Ramos (cell line): ENCODE data around the gene ROBO2.

Experiments used
- in situ Hi-C: fragments of 300-500 bp; cut with MboI; formaldehyde crosslinking; loops from one replicate; pipeline ENCODE4 v1.14.3; 2022; ENCODE audit warnings: low sequenced_read_pairs; ENCODE audit not compliant: unreplicated experiment

Gene ROBO2

GRCh38 chr3:77182341-77182740 is 142.4 kb downstream of the ROBO2 start:
- in situ Hi-C loops = no loop called here

GRCh38 chr3:77186319-77186718 is 146.4 kb downstream of the ROBO2 start:
- in situ Hi-C loops = no loop called here

GRCh38 chr3:77186728-77187127 is 146.8 kb downstream of the ROBO2 start:
- in situ Hi-C loops = no loop called here

GRCh38 chr3:77188210-77188609 is 148.3 kb downstream of the ROBO2 start:
- in situ Hi-C loops = no loop called here

- in situ Hi-C loops = no loop called here
Observed at GRCh38 chr3:77189258-77189657, 149.4 kb downstream of the ROBO2 start.

GRCh38 chr3:77189684-77190083 is 149.8 kb downstream of the ROBO2 start:
- in situ Hi-C loops = no loop called here

GRCh38 chr3:77190374-77190773 is 150.5 kb downstream of the ROBO2 start:
- in situ Hi-C loops = no loop called here

- in situ Hi-C loops = no loop called here
Observed at GRCh38 chr3:77191014-77191413, 151.1 kb downstream of the ROBO2 start.

- in situ Hi-C loops = no loop called here
Observed at GRCh38 chr3:77191640-77192039, 151.7 kb downstream of the ROBO2 start.

GRCh38 chr3:77195766-77196545 is 156.1 kb downstream of the ROBO2 start:
- in situ Hi-C loops = no loop called here

- in situ Hi-C loops = no loop called here
Observed at GRCh38 chr3:77197408-77197807, 157.5 kb downstream of the ROBO2 start.

GRCh38 chr3:77203851-77204250 is 164.0 kb downstream of the ROBO2 start:
- in situ Hi-C loops = no loop called here

- in situ Hi-C loops = no loop called here
Observed at GRCh38 chr3:77204788-77205187, 164.9 kb downstream of the ROBO2 start.

GRCh38 chr3:77207753-77208152 is 167.9 kb downstream of the ROBO2 start:
- in situ Hi-C loops = no loop called here

GRCh38 chr3:77222701-77223100 is 182.8 kb downstream of the ROBO2 start:
- in situ Hi-C loops = no loop called here

GRCh38 chr3:77227567-77227966 is 187.7 kb downstream of the ROBO2 start:
- in situ Hi-C loops = no loop called here

- in situ Hi-C loops = no loop called here
Observed at GRCh38 chr3:77232557-77232956, 192.7 kb downstream of the ROBO2 start.

- in situ Hi-C loops = no loop called here
Observed at GRCh38 chr3:77234004-77234403, 194.1 kb downstream of the ROBO2 start.

GRCh38 chr3:77236118-77236517 is 196.2 kb downstream of the ROBO2 start:
- in situ Hi-C loops = no loop called here

- in situ Hi-C loops = no loop called here
Observed at GRCh38 chr3:77240072-77240650, 200.3 kb downstream of the ROBO2 start.

GRCh38 chr3:77242371-77242770 is 202.5 kb downstream of the ROBO2 start:
- in situ Hi-C loops = no loop called here

GRCh38 chr3:77244981-77245380 is 205.1 kb downstream of the ROBO2 start:
- in situ Hi-C loops = no loop called here
